GM21717 (cell line): ENCODE results near the gene TSPYL2.
A peak's percentile ranks its signal among the peaks of the same experiment; 100 is the strongest.

Experiments used
- ATAC-seq: cut with Tn5 transposase; IDR thresholded peaks from one replicate; pipeline ENCODE4 v1.9.1; 2021; ENCODE audit warnings: mild to moderate bottlenecking, moderate library complexity; ENCODE audit not compliant: unreplicated experiment

The TSPYL2 gene

DNA sequence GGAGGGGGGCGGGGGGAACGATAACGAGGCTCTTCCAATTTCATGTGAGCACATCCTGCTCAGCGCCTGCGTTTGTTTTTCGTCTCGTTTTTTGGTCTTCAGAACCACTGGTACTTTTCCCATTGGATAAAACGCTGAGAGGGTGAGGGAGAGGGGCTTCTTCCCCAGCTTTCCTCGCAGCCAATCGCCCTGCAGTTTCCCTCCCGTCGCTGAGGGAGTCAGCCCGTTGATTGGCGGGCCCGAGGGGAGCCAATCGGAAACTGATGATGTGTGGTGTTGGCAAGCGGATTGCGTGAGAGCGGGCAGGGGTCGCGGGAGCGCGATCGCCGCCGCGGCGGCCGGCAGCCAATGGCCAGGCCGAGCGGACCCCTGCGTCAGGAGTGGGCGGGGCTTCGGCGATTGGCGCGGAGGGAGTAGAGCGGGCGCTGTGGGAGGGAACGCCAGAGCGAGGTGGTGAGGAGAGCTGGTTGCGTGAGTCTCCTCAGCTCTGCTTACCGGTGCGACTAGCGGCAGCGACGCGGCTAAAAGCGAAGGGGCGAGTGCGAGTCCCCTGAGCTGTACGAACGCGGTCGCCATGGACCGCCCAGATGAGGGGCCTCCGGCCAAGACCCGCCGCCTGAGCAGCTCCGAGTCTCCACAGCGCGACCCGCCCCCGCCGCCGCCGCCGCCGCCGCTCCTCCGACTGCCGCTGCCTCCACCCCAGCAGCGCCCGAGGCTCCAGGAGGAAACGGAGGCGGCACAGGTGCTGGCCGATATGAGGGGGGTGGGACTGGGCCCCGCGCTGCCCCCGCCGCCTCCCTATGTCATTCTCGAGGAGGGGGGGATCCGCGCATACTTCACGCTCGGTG lies at the start of gene TSPYL2:
TSS of gene TSPYL2 (plus strand) at position 443 of the 848 bp plus-strand sequence. CDS start at position 575, 132 bp downstream.
- ATAC-seq = peak; percentile 84

DNA sequence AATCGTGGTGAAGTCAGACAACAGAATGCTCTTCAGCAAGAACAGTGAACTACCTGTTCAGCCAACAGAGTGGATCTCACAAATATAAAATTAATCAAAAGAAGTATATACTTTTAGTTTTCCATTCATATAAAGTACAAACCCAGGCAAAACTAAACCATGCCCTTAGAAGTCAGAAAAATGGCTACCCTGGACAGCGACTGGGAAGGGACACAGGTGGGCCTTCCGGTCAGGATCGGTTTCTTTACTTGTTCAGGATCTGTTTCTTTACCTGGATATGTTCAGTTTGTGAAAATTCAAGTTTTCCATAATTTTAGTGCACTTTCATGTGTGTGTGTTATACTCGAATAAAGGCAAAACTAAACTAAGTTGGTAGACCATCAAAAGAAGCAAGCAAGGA lies 46.0 kb upstream of the TSPYL2 start:
- ATAC-seq = no peak

DNA sequence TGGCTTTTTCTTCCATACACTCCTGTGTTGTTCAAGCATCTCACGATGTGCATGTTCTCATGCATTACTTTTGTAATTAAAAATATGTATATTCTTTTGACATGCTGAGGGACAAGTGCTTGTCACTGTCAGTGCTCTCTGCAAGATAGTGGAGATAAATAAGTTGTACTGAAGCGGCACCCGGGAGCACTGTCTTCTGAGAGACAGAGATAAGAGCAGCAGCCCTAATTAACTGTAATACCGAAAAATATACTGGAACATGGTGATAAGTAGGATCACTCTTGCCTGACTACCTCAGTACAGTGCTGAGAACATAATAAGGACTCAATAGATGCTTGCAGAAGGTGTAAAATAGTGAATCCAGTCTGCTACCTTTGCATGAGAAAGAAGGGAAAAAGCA lies 42.9 kb upstream of the TSPYL2 start:
- ATAC-seq = no peak

DNA sequence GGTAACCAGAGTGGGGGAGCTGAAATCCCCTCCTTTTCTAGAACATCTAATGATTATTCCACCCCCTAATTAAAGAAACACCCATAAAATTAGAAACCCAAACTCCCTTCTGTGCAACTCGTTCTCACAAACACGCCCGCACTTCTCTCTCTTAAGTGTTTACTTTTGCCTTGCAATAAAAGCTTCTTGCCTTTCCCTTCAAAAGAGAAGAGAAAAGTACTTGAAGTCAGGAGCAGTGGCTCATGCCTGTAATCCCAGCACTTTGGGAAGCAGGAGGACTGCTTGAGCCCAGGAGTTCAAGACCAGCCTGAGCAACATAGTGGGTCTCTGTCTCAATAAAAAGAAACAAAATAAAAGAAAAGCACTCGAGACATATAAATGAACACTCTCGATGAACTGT lies 37.2 kb upstream of the TSPYL2 start:
- ATAC-seq = no peak

DNA sequence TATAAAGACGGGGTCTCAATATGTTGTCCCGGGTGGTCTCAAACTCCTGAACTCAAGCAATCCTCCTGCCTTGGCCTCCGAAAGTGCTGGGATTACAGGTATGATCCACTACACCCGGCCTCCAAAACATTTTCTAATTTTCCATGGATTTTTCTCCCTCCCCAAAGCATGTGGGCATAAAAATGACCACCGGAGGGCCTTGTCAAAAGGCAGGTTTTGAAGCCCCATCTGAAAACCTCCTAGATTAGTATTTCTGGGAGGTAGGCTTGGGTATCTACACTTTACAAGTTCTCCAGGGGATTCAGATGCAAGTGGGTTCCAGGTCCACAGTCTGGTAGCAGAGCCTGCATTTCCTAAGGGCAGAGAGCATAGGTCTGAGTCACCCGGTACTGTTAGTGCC lies 34.9 kb upstream of the TSPYL2 start:
- ATAC-seq = no peak

DNA sequence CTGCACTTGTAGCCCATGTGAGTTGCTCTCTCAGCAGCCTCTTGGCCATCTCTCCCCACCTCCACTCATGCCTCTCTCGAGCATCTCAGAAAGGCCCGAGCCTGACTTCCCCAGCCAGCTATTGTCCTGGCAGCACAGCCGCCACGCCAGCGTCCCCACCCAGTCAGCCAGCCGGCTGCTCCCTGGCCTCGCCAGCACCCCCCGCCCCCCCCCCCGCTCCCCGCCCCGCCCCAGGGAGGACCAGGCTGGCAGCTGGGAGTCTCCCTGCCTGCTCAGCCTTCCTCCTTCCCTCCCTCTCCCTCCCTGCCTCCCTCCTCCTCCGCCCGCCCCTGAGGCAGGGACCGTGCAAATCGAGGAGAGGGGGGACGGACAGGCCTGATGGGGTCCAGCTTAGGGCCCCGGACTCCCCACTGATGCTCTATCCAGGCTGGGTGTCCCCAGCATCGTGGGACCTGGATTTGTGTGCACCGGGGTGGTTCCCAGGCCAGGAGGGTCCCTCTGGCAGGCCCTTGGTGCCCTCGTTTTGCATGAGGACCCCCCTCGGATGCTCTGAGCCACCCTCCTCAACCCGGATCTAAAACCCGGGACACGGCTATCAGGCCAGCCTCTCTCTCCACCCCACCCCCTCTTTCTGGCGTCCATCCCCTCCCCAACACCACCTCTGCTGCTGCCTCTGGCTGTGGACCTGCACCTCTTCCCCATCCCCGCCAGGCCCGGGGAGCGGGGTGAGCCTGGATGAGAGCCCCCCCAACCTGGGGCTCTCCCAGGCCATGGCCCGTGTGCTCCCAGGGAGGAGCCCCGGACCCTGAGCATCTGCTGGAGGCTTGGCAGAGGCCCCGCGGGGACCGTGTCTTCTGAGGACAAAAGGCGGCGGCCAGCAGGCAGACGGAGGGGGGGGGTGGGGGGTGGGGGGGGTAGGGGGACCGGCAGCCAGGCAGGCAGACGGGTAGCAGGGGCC lies 33.7 kb upstream of the TSPYL2 start, which contains the start of gene GPR173:
TSS of gene GPR173 (plus strand) at position 621 of the 958 bp plus-strand sequence. CDS start 27,833 bp downstream, outside the sequence.
- ATAC-seq = no peak

DNA sequence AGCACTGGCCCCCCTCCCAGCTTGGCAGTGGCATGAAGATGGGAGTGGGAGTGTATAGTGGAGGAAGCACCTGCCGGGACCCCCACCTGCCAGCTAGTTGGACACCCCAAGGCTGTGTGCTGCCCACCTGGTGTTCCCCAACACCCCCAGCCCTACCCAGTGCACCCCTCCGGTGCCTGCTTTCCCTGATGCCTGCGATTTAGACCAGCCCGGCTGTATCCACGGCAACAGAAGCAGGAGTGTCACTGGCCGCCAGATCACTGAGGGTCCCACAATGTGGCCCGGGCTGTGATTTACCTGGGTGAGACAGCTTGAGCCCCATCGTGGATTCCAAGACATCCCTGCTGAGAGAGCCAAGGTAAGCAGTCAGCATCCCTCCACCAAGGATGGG lies 33.0 kb upstream of the TSPYL2 start:
- ATAC-seq = no peak

DNA sequence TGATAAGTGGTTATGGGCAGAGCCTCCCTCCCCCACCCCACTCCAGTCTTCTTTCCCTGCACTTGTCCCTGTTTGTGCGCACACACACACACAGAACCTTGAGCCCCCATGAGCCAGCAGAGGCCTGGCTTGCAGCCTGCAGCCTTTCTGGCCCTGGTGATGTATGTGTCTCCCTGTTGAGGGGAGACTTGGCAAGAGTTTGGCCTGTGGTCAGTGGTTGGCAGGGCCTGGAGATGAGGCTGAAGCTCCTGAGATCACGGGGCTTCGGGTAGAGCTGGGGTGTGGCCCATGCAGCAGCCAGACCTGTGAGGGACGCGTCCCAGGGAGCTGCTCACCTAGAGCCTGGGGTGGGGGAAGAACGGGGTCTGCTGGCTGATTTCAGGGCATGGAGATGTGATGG lies 31.3 kb upstream of the TSPYL2 start:
- ATAC-seq = no peak

DNA sequence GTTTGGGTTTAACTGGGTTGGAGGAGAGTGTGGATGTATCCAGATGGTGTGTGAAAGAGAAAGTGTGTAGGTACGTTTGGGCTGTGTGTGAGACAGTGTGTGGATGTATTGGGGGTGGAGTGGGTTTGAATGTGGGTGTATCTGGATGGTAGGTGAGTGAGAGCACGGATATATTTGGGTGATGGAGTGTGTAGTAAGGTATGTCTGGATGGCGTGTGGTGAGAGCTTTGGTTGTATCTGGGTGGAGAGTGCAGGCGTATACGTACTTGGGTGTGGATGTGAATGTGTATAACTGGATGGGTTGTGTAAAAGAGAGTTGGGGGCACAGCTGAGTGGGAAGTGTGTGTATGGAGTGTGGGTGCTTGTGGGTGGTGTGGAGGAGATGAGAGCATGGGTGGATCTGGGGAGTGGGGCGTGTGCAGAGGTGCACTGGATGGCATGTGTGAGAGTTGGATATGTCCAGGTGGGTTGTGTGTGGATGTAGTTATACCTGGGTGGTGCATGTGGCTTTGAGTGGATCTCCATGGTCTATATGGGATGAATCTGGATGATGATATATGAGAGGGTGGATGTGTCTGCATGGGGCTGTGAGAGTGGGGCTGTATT lies 26.8 kb upstream of the TSPYL2 start:
- ATAC-seq = no peak

DNA sequence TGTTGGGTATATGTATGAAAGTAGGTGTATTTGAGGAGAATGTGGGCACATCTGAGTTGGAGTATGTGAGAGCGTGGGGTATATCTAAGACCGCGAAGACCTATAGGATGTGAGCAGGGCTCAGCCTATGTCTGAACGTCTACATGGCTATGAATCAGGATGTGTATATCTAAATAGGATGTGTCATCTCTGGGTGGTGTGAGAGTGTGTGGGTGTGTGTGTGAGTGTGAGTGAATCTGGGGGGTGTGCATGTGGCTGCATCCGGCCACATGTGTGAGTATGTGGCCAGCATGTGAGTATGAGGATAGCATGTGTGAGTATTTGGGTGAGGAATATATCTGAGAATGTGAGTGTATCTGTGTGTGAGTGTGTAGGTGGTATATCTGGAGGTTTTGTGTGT lies 25.9 kb upstream of the TSPYL2 start:
- ATAC-seq = no peak

DNA sequence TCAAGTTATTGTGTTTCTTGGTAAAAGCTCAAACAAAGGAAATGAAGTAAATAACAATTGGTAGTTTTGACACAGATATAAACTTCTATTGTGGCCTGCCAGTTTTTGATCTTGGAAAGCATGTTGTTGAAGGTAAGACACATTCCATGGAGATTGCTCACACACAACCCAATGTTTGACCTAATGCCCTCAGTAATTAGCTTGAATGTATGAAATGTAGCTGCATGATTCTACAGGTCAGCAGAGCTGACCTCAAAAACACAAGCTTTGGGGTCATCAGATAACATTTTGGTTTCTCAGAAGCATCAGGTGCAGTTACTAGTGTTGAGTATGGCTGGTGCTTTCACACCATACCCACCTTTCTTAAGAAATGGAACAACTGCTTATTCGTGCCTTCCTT lies 17.1 kb upstream of the TSPYL2 start:
- no peak for ATAC-seq

DNA sequence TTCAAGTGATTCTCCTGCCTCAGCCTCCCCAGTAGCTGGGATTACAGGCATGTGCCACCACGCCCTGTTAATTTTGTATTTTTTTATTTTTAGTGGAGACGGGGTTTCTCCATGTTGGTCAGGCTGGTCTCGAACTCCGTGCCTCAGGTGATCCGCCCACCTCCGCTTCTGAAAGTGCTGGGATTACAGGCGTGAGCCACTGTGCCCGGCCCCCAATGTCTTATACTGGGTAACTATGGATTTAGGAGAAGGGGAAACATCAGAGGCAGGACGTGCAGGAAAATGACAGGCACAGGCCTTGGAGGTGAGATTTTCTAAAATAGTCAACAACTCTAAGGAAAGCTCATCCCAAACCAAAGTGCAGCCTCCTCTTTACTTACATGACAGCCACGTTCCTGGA lies 11.1 kb upstream of the TSPYL2 start:
- no peak for ATAC-seq

DNA sequence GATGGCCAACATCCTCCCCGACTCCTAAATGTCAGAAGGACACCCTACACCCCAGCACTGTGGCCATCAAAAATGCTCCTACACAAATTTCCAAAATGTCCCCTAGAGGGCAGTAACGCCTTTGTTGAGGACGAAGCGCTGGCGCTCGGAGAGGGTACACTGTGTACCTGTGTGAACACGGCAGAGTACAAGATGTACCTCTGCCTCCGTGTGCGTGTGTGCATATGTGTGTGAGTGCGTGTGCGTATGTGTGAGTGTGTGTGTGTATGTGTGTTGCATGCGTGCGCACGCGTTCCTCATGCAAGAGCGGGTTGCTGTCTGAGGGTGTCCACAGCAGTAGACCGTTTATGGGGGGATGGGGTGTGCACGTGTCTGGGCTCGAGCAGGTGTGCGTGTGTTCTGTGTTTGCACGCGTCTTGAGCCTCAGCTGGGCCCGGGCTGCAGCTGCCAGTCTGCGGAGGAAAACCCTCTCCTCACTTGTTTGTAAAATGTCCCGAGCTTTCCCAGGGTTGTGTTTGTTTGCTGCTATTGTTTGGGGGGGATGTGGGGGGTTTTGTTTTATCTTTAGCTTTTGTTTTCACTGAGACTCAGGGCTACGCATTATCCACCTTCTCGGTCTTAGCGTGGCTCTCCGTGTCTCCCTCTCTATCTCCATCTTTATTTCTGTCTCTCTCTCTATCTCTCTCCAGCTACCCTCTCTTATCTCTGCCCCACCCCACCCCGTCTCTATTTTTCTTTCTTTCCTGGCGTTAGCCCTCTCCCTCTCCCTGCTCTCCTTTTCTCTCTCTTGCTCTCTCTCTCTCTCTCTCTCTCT lies 10.4 kb upstream of the TSPYL2 start:
- peak; percentile 59 for ATAC-seq

DNA sequence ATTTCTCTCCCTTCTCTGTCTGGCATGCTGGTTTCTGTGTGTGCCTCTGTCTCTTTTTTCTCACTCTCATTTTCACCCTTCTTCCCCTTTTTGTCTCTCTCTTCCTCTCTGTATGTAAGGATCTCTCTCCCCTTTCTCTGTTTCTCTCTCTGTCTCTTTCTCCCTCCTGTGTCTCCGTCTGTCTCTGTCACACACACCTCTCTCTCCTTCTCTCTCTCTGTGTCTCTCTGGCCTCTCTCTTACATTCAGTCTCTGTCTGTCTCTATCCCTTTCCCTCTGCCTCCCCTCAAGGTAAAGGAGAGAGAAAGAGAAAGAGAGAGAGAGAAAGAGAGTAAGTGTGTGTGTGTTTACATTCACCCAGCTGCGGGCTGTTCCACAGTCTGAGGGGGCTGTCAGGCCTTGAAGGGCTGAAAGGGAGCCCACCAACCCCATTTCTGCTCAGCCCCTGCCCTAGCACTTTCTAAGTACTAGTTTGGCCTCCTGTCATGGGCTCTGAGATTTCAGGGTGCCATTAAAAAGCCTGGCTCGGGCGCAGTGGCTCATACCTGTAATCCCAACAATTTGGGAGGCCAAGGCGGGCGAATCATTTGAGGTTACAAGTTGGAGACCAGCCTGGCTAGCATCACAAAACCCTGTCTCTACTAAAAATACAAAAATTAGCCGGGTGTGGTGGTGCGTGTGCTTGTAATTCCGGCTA lies 9.6 kb upstream of the TSPYL2 start:
- no peak for ATAC-seq

DNA sequence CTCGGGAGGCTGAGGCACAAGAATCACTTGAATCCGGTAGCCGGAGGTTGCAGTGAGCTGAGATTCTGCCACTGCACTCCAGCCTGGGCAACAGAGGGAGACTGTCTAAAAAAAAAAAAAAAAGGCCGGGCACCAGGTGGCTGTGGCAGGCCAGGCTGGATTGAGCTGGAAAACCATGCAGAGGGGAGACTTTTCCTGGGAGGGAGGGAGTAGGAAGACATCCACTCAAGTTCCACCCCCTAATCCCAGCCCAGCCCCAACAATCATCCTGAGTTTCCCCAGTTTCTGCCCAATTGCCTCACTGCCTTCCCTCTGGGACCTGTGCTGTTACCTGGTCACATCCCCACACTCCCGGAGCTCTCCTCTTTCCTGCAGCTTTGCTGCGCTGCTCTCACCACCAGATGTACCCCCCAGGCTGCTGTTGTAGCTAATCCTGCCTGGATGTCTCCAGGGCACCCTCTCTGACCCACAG lies 9.0 kb upstream of the TSPYL2 start:
- no peak for ATAC-seq

DNA sequence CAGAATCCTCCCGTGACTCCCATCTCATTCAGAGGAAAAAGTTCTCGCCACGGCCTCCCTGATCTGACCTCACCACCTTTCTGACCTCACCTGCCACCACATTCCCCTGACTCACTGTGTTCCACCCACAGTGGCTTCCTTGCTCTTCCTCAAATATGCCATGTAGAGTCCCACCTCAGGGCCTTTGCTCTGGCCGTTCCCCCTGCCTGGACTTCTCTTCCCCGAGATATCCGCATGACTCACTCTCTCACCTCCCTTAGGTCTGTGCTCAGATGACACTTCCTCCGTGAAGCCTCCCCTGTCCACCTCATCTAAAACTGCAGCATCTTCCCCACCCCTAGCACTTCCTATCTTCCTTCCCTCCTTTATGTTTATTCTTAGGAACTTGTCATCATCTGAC lies 7.2 kb upstream of the TSPYL2 start:
- no peak for ATAC-seq

DNA sequence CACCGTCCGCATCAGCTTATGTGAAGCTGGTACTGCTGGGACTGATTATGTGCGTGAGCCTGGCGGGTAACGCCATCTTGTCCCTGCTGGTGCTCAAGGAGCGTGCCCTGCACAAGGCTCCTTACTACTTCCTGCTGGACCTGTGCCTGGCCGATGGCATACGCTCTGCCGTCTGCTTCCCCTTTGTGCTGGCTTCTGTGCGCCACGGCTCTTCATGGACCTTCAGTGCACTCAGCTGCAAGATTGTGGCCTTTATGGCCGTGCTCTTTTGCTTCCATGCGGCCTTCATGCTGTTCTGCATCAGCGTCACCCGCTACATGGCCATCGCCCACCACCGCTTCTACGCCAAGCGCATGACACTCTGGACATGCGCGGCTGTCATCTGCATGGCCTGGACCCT lies 5.5 kb upstream of the TSPYL2 start:
- no peak for ATAC-seq

DNA sequence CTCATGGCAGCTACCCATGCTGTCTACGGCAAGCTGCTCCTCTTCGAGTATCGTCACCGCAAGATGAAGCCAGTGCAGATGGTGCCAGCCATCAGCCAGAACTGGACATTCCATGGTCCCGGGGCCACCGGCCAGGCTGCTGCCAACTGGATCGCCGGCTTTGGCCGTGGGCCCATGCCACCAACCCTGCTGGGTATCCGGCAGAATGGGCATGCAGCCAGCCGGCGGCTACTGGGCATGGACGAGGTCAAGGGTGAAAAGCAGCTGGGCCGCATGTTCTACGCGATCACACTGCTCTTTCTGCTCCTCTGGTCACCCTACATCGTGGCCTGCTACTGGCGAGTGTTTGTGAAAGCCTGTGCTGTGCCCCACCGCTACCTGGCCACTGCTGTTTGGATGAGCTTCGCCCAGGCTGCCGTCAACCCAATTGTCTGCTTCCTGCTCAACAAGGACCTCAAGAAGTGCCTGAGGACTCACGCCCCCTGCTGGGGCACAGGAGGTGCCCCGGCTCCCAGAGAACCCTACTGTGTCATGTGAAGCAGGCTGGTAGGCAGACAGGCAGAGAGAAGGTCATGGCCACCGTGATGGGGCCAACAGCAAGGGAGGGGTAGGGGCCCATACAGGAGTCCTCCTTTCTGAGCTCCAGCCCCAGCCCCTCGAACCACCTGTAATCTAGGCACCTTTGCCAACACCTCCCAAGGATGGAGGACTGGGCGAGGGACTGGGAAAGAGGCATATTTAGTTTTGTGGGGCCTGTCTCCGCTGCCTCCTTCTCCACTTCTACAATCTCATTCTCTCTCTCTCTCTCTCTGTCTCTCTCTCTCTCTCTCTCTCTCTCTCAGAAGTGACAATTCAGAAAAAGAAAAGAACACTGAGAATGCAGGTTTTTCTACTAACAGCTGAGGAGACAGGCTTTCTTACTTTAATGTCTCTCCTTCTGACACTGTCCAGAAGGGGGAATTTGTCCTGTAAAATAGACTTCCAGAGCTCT lies 4.7 kb upstream of the TSPYL2 start:
- ATAC-seq = no peak

DNA sequence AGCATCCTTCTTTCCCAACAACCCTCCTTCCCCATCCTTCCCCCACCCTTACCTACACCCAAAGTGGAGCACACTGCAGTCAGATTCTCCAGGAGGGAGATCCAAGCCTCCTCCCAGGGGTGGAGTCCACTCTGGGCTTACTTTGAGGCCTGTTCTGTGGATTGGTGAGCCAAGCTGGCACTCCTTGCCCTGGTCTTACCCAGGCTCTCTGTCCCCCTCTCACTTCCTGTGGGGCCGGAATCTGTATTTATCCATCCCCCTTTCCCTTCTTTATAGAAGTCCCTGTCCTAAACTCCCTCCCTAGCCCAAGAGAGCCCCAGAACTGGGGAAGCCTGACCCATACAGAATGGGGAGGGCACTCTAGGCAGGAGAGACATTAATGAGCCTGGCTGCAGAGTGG lies 3.2 kb upstream of the TSPYL2 start:
- no peak for ATAC-seq
